ENCODE results near the gene TCHP. TPM values are rescaled to one million over a fixed set of nuclear protein-coding genes. Genes with fewer than 3 reads are reported as not detected.

The TCHP gene
- total RNA-seq, 1 donor from 2014 or later, result 15.0 TPM

GRCh38 chr12:109952160-109952858, 52.2 kb downstream of the TCHP start:
- DNase-seq (ENCODE audit: low read depth), result no peak
- Histone ChIP-seq H3K4me3 (ENCODE audit: low read depth, low read length) (no peak overlapping the region), H3K27me3 (ENCODE audit: control insufficient read depth, insufficient read depth, low read length) (no peaks in the 10 kb centered on the region), H3K36me3 (ENCODE audit: control insufficient read depth, insufficient read depth, low read length) (peaks cover 3% of the 10 kb centered on the region)
- TF ChIP-seq CTCF (IDR thresholded peaks at IDR 0.05; ENCODE audit: insufficient read depth, low read length, poor library complexity, severe bottlenecking), result no peak

DNA sequence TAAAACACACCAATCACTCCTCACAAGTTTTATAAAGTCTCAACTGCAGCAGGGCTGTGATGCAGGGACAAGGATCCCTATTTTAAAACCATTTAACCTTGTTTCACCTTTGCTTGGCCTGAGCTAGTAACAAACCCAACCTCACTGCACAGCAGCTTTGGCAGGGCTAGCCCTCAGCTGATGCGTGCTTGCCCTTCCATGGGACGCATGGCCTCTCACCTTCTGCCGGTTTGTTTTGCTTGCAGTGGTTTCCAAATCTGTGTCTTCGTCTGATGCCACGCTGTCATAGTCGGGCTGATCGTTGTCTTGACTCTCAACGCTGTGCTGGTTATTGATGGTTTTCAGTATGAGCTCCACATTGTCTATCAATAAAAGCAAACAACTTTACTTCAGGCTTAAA, 52.8 kb downstream of the TCHP start:
- no peak for DNase-seq (ENCODE audit: low read depth)

DNA sequence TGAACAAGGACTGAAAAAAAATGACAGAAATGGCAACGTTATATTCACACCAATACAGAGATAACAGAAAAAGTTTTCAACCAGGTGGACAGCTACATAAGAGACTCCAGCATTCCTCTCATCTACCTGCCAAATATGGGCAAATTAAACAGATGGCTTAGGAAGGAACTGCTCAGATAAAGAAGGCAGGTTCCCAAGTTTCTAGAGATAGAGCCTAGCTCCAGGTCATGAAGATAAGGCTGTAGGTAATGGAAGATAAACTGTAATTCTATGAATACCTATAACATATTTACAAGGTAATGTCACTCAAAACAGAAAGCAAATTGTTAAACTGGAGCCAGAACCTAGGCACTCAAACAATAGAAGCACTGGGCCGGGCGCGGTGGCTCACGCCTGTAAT, 53.6 kb downstream of the TCHP start:
- no peak for TF ChIP-seq CTCF (IDR thresholded peaks at IDR 0.05; ENCODE audit: insufficient read depth, low read length, poor library complexity, severe bottlenecking)
- Histone ChIP-seq H3K4me3 (ENCODE audit: low read depth, low read length) (no peak overlapping the region), H3K27me3 (ENCODE audit: control insufficient read depth, insufficient read depth, low read length) (no peaks in the 10 kb centered on the region), H3K36me3 (ENCODE audit: control insufficient read depth, insufficient read depth, low read length) (peaks cover 3% of the 10 kb centered on the region)
- no peak for DNase-seq (ENCODE audit: low read depth)

More for the DNA sequence above, 52.8 kb downstream of the TCHP start:
- peaks cover 3% of the 10 kb centered on the region for H3K36me3 ChIP-seq (ENCODE audit: control insufficient read depth, insufficient read depth, low read length)
- H3K4me3 ChIP-seq (ENCODE audit: low read depth, low read length), result no peak overlapping the region
- TF ChIP-seq CTCF (IDR thresholded peaks at IDR 0.05; ENCODE audit: insufficient read depth, low read length, poor library complexity, severe bottlenecking), result no peak
- H3K27me3 ChIP-seq (ENCODE audit: control insufficient read depth, insufficient read depth, low read length), result no peaks in the 10 kb centered on the region

DNA sequence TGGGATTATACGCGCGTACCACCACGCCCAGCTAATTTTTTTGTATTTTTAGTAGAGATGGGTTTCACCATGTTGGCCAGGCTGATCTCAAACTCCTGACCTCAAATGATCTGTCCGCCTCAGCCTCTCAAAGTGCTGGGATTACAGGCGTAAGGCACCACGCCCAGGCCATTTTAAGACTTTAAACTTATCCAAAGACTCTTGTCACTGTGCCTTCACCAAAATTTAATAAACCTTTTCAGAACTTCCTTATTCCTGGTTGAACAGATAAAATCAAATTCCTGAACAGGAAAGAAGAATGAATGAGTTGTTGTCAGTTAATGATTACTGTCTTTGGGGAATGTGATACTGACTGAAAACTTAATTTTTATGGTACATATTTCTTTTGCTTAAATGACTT, 58.3 kb downstream of the TCHP start:
- H3K36me3 ChIP-seq (ENCODE audit: control insufficient read depth, insufficient read depth, low read length), result no peaks in the 10 kb centered on the region
- TF ChIP-seq CTCF (IDR thresholded peaks at IDR 0.05; ENCODE audit: insufficient read depth, low read length, poor library complexity, severe bottlenecking), result no peak
- no peaks in the 10 kb centered on the region for H3K27me3 ChIP-seq (ENCODE audit: control insufficient read depth, insufficient read depth, low read length)

DNA sequence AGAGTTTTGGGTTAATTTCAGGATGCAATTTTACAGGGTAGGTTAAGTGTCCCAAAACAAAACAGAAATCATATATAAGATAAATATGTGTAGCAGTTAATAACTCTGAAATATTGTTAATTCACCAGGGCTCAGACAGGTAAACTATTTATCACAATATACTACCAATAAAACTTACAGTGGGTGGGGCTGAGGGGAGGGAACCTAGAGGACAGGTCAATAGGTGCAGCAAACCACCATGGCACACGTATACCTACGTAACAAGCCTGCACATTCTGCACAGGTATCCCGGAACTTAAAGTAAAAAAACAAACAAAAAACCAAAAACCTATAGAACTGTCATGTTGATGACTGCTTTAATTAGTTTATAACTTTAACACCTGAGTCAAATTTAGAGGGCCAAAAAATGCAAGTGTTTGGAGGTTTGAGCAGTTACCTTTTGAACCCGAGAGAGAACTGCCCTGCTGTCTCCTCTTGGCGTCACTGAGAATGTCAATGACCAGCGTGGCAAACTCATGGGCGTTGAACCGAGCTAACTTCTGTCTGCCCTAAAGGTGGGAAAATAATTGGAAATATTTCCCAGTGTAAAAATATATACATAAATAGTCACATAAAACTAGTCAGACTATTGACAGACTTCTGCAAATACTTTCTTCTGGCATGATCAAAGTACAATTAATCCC, 59.5 kb downstream of the TCHP start:
- no peak for DNase-seq (ENCODE audit: low read depth)
- no peaks in the 10 kb centered on the region for H3K27me3 ChIP-seq (ENCODE audit: control insufficient read depth, insufficient read depth, low read length)
- H3K36me3 ChIP-seq (ENCODE audit: control insufficient read depth, insufficient read depth, low read length), result no peaks in the 10 kb centered on the region
- H3K4me3 ChIP-seq (ENCODE audit: low read depth, low read length), result no peak overlapping the region
- no peak for TF ChIP-seq CTCF (IDR thresholded peaks at IDR 0.05; ENCODE audit: insufficient read depth, low read length, poor library complexity, severe bottlenecking)

More for the DNA sequence above, 58.3 kb downstream of the TCHP start:
- no peak overlapping the region for H3K4me3 ChIP-seq (ENCODE audit: low read depth, low read length)
- no peak for DNase-seq (ENCODE audit: low read depth)

Data from kidney epithelial cell (primary cell).